ENCODE measurements around the gene NANP.
A peak's percentile ranks its signal among the peaks of the same experiment; 100 is the strongest.
"Not testable (repeated sequence)": the region's sequence is repeated elsewhere in the genome, so short reads cannot be mapped to it uniquely, and the experiment has no call there.

The NANP gene

GRCh38 chr20:25623736-25624499 is at the start of gene NANP:
Gene NANP, minus strand, starts transcription at chr20:25624014. Its CDS starts 66 bp downstream, at chr20:25623948.
- peak; percentile 85 for DNase-seq (ENCODE audit: low spot score)

GRCh38 chr20:25672659-25673235 is 48.9 kb upstream of the NANP start:
- no peak for DNase-seq (ENCODE audit: low spot score)

- no peak for DNase-seq (ENCODE audit: low spot score)
Measured at GRCh38 chr20:25669826-25670422, 46.1 kb upstream of the NANP start.

- no peak for DNase-seq (ENCODE audit: low spot score)
Measured at GRCh38 chr20:25668446-25668845, 44.6 kb upstream of the NANP start.

- no peak for DNase-seq (ENCODE audit: low spot score)
Measured at GRCh38 chr20:25659999-25660398, 36.2 kb upstream of the NANP start.

- DNase-seq (ENCODE audit: low spot score) = no peak
Measured at GRCh38 chr20:25654487-25654886, 30.7 kb upstream of the NANP start.

GRCh38 chr20:25652866-25653265 is 29.1 kb upstream of the NANP start:
- not testable (repeated sequence) for DNase-seq (ENCODE audit: low spot score)

- DNase-seq (ENCODE audit: low spot score) = no peak
Measured at GRCh38 chr20:25644814-25645213, 21.0 kb upstream of the NANP start.

- DNase-seq (ENCODE audit: low spot score) = peak; percentile 4
Measured at GRCh38 chr20:25643716-25644115, 19.9 kb upstream of the NANP start.

GRCh38 chr20:25637247-25637646 is 13.4 kb upstream of the NANP start:
- DNase-seq (ENCODE audit: low spot score) = no peak

- DNase-seq (ENCODE audit: low spot score) = no peak
Measured at GRCh38 chr20:25632940-25633790, 9.4 kb upstream of the NANP start.

GRCh38 chr20:25630615-25631014 is 6.8 kb upstream of the NANP start:
- DNase-seq (ENCODE audit: low spot score) = not testable (repeated sequence)

- no peak for DNase-seq (ENCODE audit: low spot score)
Measured at GRCh38 chr20:25629816-25630499, 6.1 kb upstream of the NANP start.

- no peak for DNase-seq (ENCODE audit: low spot score)
Measured at GRCh38 chr20:25626779-25627178, 3.0 kb upstream of the NANP start.

- DNase-seq (ENCODE audit: low spot score) = no peak
Measured at GRCh38 chr20:25624500-25624939, 706 bp upstream of the NANP start.

- DNase-seq (ENCODE audit: low spot score) = peak; percentile 15
Measured at GRCh38 chr20:25623225-25623735, 534 bp downstream of the NANP start.

- no peak for DNase-seq (ENCODE audit: low spot score)
Measured at GRCh38 chr20:25622450-25623224, 1.2 kb downstream of the NANP start.

- DNase-seq (ENCODE audit: low spot score) = no peak
Measured at GRCh38 chr20:25622049-25622448, 1.8 kb downstream of the NANP start.

GRCh38 chr20:25619514-25619913 is 4.3 kb downstream of the NANP start:
- DNase-seq (ENCODE audit: low spot score) = no peak

GRCh38 chr20:25608774-25609173 is 15.0 kb downstream of the NANP start:
- DNase-seq (ENCODE audit: low spot score) = no peak
